HG02798 (cell line): ENCODE results near the gene CD84.
A peak's percentile ranks its signal among the peaks of the same experiment; 100 is the strongest.
"Not testable (repeated sequence)": the region's sequence is repeated elsewhere in the genome, so short reads cannot be mapped to it uniquely, and the experiment has no call there.

Source experiments
- ATAC-seq: cut with Tn5 transposase; IDR thresholded peaks from one replicate; pipeline ENCODE4 v1.9.1; 2021; ENCODE audit warnings: mild to moderate bottlenecking; ENCODE audit not compliant: unreplicated experiment, poor library complexity

Gene CD84

GRCh38 chr1:160520582-160520981 lies 58.7 kb downstream of the CD84 start:
- ATAC-seq: no peak

- ATAC-seq: peak; percentile 48
These were observed 59.5 kb downstream of the CD84 start for GRCh38 chr1:160519642-160520435.

- not testable (repeated sequence) for ATAC-seq
These were observed 61.8 kb downstream of the CD84 start for GRCh38 chr1:160517519-160517918.

- ATAC-seq: not testable (repeated sequence)
These were observed 63.4 kb downstream of the CD84 start for GRCh38 chr1:160515908-160516307.

GRCh38 chr1:160504651-160505050 lies 74.6 kb downstream of the CD84 start:
- no peak for ATAC-seq

GRCh38 chr1:160503087-160503486 lies 76.2 kb downstream of the CD84 start:
- ATAC-seq: no peak

- no peak for ATAC-seq
These were observed 78.8 kb downstream of the CD84 start for GRCh38 chr1:160500321-160500990.

GRCh38 chr1:160499631-160500030 lies 79.7 kb downstream of the CD84 start:
- no peak for ATAC-seq

GRCh38 chr1:160498301-160499065 lies 80.8 kb downstream of the CD84 start:
- not testable (repeated sequence) for ATAC-seq

GRCh38 chr1:160496334-160496733 lies 83.0 kb downstream of the CD84 start:
- ATAC-seq: no peak

GRCh38 chr1:160494620-160495019 lies 84.7 kb downstream of the CD84 start:
- ATAC-seq: no peak

- no peak for ATAC-seq
These were observed 86.7 kb downstream of the CD84 start for GRCh38 chr1:160492617-160493016.

GRCh38 chr1:160491981-160492380 lies 87.3 kb downstream of the CD84 start:
- no peak for ATAC-seq
